Subcutaneous abdominal adipose tissue (tissue), 5 donors: ENCODE data around the gene FIGNL1.

ENCODE experiments used
- H3K27ac ChIP-seq: one replicate; pipeline ENCODE4 v1.7.0; 2013; ENCODE audit warnings: low read depth, mild to moderate bottlenecking, inconsistent platforms, low read length, moderate library complexity
- H3K27me3 ChIP-seq, 5 donors: one replicate each; pipeline ENCODE4 v1.7.0; 2013; ENCODE audit warnings: low read length in 5 of 5, inconsistent platforms in 1 of 5; ENCODE audit not compliant: control insufficient read depth in 5 of 5, insufficient read depth in 4 of 5
- H3K36me3 ChIP-seq, 5 donors: one replicate each; pipeline ENCODE4 v1.7.0; 2013; ENCODE audit warnings: low read length in 5 of 5; ENCODE audit not compliant: control insufficient read depth in 5 of 5, insufficient read depth in 5 of 5
- H3K4me1 ChIP-seq, 5 donors: one replicate each; pipeline ENCODE4 v1.7.0; 2013; ENCODE audit warnings: low read length in 5 of 5, mild to moderate bottlenecking in 3 of 5, moderate library complexity in 1 of 5; ENCODE audit not compliant: control insufficient read depth in 5 of 5, insufficient read depth in 5 of 5
- H3K4me3 ChIP-seq, 5 donors: one replicate each; pipeline ENCODE4 v1.7.0; 2013; ENCODE audit warnings: low read length in 5 of 5, low read depth in 1 of 5
- H3K9ac ChIP-seq, 5 donors: one replicate each; pipeline ENCODE4 v1.7.0; 2013; ENCODE audit warnings: low read length in 5 of 5, mild to moderate bottlenecking in 4 of 5, moderate library complexity in 3 of 5
- H3K9me3 ChIP-seq, 5 donors: one replicate each; pipeline ENCODE4 v1.7.0; 2013; ENCODE audit warnings: low read length in 5 of 5; ENCODE audit not compliant: control insufficient read depth in 5 of 5
- donor health status: healthy.
- donor health status: healthy.
- donor health status: healthy.
- donor health status: healthy.
- donor health status: healthy.

Gene FIGNL1

DNA sequence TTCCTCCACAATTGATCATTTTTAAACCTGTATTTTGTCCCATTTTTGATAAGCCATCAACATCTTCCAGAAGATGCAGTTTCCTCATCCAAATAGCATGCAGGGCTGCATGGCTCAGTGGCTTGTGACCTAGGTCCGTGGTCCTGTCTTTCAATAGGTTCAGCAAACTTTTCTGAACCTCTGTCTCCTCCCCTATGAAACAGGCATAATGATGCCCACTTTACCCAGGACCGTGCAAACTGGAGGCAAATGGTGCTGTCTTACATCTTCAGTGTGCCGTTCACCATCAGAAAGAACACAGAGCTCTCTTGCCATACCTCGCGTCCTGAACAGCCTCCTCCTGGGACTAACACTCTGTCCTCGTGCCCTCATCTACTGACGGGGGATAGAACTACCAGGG, 22.3 kb upstream of the FIGNL1 start:
- peaks cover 0 to 15% (median 12%) of the 10 kb centered on the region in 5 donors for H3K4me1 ChIP-seq
- no peak overlapping the region for H3K27ac ChIP-seq
- H3K9ac ChIP-seq = no peak overlapping the region
- H3K36me3 ChIP-seq = no peaks in the 10 kb centered on the region
- no peak overlapping the region for H3K4me3 ChIP-seq
- no peaks in the 10 kb centered on the region for H3K9me3 ChIP-seq
- peaks cover 0 to 5% (median 0%) of the 10 kb centered on the region in 5 donors for H3K27me3 ChIP-seq

DNA sequence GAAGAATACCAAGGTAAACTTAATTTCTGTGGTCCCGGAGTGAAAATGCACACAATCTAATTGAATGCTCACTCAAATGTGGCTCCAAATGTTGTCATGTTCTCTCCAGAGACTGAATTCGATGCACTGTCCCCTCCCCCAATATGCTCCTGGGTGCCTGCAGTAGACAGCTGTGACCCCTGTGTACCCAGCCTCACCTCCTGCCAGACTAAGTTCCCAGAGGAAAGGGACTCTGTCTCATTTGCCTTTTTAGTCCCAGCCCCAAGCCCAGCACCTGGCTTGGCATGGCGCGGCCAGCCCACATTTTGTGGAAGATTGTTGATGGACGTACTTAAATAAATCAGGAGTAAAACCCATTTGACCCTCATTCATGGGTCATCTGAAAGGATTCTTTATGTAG, 21.8 kb upstream of the FIGNL1 start:
- no peak overlapping the region for H3K9ac ChIP-seq
- peaks cover 0 to 15% (median 12%) of the 10 kb centered on the region in 5 donors for H3K4me1 ChIP-seq
- H3K36me3 ChIP-seq = no peaks in the 10 kb centered on the region
- peaks cover 0 to 5% (median 0%) of the 10 kb centered on the region in 5 donors for H3K27me3 ChIP-seq
- H3K4me3 ChIP-seq = no peak overlapping the region
- no peaks in the 10 kb centered on the region for H3K9me3 ChIP-seq
- no peak overlapping the region for H3K27ac ChIP-seq

DNA sequence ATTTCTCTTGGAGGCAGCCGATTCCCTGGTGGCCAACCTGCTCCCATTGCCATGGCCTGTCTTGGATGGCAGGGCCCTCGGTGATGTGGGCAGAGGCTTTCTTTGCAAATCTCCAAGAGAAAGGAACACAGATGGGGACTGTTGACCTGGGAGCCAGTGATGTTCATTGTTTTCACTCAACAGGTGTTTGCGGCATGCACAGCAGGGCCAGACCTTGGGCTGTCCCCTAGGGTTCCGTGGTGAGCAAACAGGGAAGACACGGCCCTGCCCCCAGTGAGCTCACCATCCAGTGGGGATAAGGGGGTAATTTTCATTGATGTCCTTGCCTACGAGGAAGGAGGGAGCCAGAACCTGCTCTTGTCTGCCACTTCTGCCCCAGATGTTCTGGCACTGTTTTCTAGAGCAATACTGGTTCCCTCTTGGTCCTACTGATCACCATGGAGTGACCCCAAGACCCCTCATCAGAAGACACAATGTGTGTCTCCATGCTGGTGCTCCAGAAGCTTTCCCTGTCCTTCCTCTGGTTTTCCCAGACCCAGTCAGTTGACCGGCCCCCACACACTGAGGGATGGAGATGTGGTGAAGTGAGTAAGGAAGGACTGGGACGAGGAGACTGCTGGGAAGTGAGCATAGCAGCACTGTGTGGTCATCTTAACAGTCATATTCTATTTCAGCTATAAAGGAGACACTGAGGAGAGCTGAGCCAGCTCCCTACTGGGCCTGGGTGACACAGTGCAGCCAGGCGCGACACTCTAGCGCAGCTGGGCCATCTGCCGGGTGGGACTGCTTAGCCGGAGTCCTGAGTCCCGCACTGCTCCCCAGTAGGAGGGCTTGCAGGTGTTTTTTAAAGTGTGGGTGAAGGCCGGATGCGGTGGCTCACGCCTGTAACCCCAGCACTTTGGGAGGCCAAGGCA, 20.4 kb upstream of the FIGNL1 start:
- Histone ChIP-seq H3K9ac (no peak overlapping the region), H3K4me3 (no peak overlapping the region), H3K4me1 (peaks cover 0 to 15% (median 12%) of the 10 kb centered on the region in 5 donors), H3K27me3 (peaks cover 0 to 5% (median 3%) of the 10 kb centered on the region in 5 donors), H3K36me3 (no peaks in the 10 kb centered on the region), H3K27ac (no peak overlapping the region), H3K9me3 (no peaks in the 10 kb centered on the region)

DNA sequence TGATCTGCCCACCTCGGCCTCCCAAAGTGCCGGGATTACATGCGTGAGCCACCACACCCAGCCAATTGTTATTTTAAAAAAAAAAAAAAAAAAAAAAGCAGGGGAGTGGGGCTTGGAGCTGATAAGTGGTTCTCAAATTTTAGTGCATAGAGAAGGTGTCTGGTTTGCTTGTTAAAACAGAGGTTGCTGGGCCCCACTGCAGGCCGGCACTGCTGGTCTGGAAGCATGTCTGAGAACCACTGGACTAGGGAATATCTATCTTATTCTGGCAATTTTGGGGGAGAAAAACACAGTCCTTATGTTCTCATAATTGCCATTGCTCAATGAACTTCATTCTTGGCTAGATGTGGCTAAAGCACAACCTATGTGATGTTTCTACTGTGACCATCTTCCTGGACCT, 19.0 kb upstream of the FIGNL1 start:
- Histone ChIP-seq H3K27ac (no peak overlapping the region), H3K4me1 (peaks cover 0 to 6% (median 5%) of the 10 kb centered on the region in 5 donors), H3K4me3 (no peak overlapping the region), H3K36me3 (no peaks in the 10 kb centered on the region), H3K27me3 (peaks cover 0 to 5% (median 3%) of the 10 kb centered on the region in 5 donors), H3K9me3 (no peaks in the 10 kb centered on the region), H3K9ac (no peak overlapping the region)

DNA sequence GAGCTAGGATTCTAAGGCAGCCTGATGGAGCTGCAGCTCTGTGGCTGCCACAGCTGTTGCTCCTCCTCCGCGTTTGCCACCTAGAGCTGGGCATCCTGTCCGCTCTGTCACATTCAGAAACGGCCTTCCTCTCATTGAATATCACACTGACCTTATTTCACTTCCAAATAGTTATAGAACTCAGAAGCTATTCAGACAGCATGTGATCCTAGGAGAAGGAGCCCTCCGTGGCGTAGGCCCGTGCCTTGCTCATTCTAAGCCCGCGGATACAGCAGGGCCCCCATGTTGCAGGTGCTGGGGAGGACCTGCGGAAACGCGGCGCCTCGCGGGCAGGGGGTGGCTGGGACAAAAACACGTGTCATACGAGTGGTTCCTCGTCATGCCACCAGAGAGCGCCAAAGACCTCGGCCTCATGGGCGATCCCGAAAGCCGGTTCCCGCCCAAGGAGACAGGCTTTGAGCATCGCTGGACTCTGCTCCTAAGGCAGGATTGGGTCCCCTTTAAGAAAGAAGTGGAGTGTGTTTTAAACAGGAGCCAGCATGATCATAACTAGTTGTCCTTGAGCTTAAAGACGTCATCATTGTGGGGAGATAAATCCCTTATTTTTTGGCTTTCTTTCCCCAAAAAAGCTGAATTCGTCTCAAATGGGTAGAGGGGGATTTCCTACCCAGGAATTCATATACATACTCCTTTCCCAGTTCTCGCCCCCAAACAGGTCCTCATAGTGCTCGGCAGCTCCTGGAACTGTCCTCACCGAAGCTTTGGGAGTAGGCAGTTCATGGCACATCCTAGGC, 17.9 kb upstream of the FIGNL1 start:
- Histone ChIP-seq H3K27ac (no peak overlapping the region), H3K9ac (peak overlapping the region in 1 of 5 donors; percentile 48), H3K4me1 (peaks cover 0 to 4% (median 4%) of the 10 kb centered on the region in 5 donors), H3K4me3 (no peak overlapping the region), H3K27me3 (peaks cover 0 to 5% (median 3%) of the 10 kb centered on the region in 5 donors), H3K9me3 (no peaks in the 10 kb centered on the region), H3K36me3 (no peaks in the 10 kb centered on the region)

DNA sequence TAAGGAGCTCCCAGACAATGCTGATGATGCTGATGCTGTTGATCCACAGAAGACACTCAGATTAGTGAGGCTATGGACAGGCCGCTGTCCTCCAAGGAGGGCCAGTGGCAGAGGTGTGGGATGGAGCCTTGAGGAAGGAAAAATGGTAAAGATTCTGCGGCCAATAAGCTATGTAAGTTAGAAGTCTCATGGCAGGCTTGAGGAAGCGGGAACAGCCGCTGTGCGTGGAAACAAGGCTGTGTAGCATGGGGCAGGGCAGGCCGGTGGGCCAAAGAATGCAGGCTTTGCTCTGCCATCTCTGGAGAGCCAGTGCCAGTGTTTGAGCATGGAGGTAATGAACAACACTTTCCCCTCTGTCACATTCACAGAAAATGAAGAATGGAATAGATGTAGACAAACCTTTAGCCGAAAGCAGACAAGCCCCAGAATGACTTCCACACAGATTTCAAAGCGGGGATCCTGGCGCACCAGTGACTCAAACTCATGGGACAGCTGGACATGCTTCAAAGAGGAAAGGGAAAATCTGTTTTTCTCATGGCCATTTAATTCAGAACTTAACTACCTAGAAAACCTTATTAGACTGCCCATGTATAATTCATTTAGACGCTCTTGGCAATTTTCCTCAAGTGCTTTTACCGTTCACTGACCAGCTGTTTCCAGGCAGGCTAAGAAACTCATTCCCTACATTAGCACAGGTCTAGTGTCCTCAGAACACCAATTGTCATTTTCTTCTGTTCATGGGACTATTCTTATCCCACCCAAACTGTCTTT, 16.9 kb upstream of the FIGNL1 start:
- Histone ChIP-seq H3K9me3 (no peaks in the 10 kb centered on the region), H3K9ac (no peak overlapping the region), H3K36me3 (no peaks in the 10 kb centered on the region), H3K4me1 (peaks cover 0 to 4% (median 4%) of the 10 kb centered on the region in 5 donors), H3K27me3 (peaks cover 0 to 5% (median 3%) of the 10 kb centered on the region in 5 donors), H3K27ac (no peak overlapping the region), H3K4me3 (no peak overlapping the region)

DNA sequence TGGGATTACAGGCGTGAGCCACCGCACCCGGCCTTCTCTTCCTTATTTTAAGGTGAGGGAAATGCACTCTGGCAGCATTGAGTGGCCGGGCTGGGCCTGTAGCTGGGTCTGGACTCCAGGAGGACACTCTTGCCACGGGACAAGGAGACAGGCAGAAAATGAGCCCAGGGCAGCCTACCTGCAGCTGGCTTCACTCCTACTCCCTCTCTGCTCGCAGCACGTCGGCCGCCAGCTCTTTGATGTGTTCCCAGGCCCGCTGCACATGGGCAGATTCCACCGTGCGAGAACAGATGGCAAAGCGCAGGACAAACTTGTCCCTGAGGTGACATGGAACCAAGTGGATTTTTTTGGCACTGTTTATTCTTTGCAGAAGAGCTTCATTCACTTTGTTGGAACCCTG, 12.9 kb upstream of the FIGNL1 start:
- no peaks in the 10 kb centered on the region for H3K36me3 ChIP-seq
- peaks cover 0 to 4% (median 4%) of the 10 kb centered on the region in 5 donors for H3K4me1 ChIP-seq
- H3K4me3 ChIP-seq = no peak overlapping the region
- no peak overlapping the region for H3K27ac ChIP-seq
- H3K9ac ChIP-seq = no peak overlapping the region
- H3K9me3 ChIP-seq = no peaks in the 10 kb centered on the region
- peaks cover 0 to 3% (median 0%) of the 10 kb centered on the region in 5 donors for H3K27me3 ChIP-seq

DNA sequence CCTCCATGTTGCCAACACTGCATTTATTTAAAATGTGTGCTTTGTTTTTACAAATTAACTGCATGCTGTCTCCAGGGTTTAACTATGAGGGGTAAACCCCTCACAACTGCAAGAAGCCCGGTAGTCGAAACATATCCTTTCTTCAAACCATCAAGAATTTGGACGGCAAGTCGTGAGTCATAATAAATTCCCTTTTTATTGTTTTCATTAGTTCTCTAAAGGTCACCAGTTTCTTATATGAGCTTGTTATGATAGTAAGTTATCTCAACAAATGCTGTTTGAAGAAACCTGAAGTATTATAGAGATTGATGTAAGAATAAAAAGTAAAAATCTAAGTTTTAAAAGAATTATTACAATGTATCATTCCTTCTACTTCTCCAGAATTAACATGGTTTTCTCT, 12.2 kb upstream of the FIGNL1 start:
- H3K27me3 ChIP-seq = peaks cover 0 to 3% (median 0%) of the 10 kb centered on the region in 5 donors
- H3K9ac ChIP-seq = no peak overlapping the region
- no peak overlapping the region for H3K4me3 ChIP-seq
- no peaks in the 10 kb centered on the region for H3K4me1 ChIP-seq
- no peaks in the 10 kb centered on the region for H3K36me3 ChIP-seq
- no peaks in the 10 kb centered on the region for H3K9me3 ChIP-seq
- no peak overlapping the region for H3K27ac ChIP-seq

DNA sequence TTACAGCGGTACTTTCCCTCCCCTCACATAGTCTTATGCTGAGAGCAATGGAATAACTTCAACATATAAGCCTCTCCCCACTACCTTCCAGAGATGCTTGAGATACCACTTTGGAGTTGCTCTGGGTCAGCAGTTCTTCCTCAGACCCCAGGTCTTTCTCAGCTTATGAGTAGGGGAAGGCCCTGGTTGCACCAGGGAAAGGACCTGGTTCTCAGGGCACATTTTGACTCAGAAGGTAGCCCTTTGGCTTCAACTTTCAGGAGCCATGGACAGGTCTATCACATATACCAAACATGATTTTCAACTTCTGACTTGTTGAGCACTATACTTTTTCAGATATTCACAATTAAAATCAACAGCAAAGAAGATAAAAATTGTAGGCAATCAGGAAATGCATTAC, 11.5 kb upstream of the FIGNL1 start:
- peaks cover 0 to 3% (median 0%) of the 10 kb centered on the region in 5 donors for H3K27me3 ChIP-seq
- no peak overlapping the region for H3K9ac ChIP-seq
- no peaks in the 10 kb centered on the region for H3K4me1 ChIP-seq
- H3K9me3 ChIP-seq = no peaks in the 10 kb centered on the region
- H3K4me3 ChIP-seq = no peak overlapping the region
- no peaks in the 10 kb centered on the region for H3K36me3 ChIP-seq
- no peak overlapping the region for H3K27ac ChIP-seq
